ENCODE data around the gene BCL7C. TPM values are rescaled to one million over a fixed set of nuclear protein-coding genes. Genes with fewer than 3 reads are reported as not detected.
"Not testable (repeated sequence)": the region's sequence is repeated elsewhere in the genome, so short reads cannot be mapped to it uniquely, and the experiment has no call there.

BCL7C gene
- total RNA-seq, 4 donors from 2014 or later, result 39.2 to 48.7 (median 42.0) TPM

GRCh38 chr16:30867747-30868146, 26.1 kb downstream of the BCL7C start:
- H3K9me3 ChIP-seq, result no peaks in the 10 kb centered on the region
- no peaks in the 10 kb centered on the region for H3K4me1 ChIP-seq
- H3K36me3 ChIP-seq, result peaks cover 0 to 4% of the 10 kb centered on the region in 2 donors
- 90 to 93% methylated on average over 5 of the region's 5 CpGs for WGBS, 2 donors (ENCODE audit: low coverage in 1 of 2)
- no peak overlapping the region for H3K27ac ChIP-seq
- TF ChIP-seq POLR2A (IDR thresholded peaks at IDR 0.05) (no peak), POLR2AphosphoS5 (IDR thresholded peaks at IDR 0.05) (no peak), EP300 (IDR thresholded peaks at IDR 0.05) (no peak), CTCF (IDR thresholded peaks at IDR 0.05) (no peak)
- H3K4me3 ChIP-seq, result no peak overlapping the region
- ATAC-seq, result no peak
- no peaks in the 10 kb centered on the region for H3K27me3 ChIP-seq

GRCh38 chr16:30866031-30866430, 27.8 kb downstream of the BCL7C start:
- no peak for ATAC-seq
- Histone ChIP-seq H3K4me3 (no peak overlapping the region), H3K27ac (no peak overlapping the region), H3K36me3 (peaks cover 0 to 4% of the 10 kb centered on the region in 2 donors), H3K27me3 (no peaks in the 10 kb centered on the region), H3K9me3 (no peaks in the 10 kb centered on the region), H3K4me1 (no peaks in the 10 kb centered on the region)
- no peak for TF ChIP-seq POLR2A (IDR thresholded peaks at IDR 0.05)
- no peak for TF ChIP-seq CTCF (IDR thresholded peaks at IDR 0.05)
- TF ChIP-seq POLR2AphosphoS5 (IDR thresholded peaks at IDR 0.05), result no peak
- TF ChIP-seq EP300 (IDR thresholded peaks at IDR 0.05), result no peak
- WGBS, 2 donors (ENCODE audit: low coverage in 1 of 2), result 77 to 88% methylated on average over 6 of the region's 6 CpGs

- H3K27me3 ChIP-seq, H3K9me3 ChIP-seq, H3K4me1 ChIP-seq, ATAC-seq, H3K36me3 ChIP-seq, H3K4me3 ChIP-seq, H3K27ac ChIP-seq: not testable (repeated sequence)
- WGBS, 2 donors (ENCODE audit: low coverage in 1 of 2), result 89 to 91% methylated on average over 1 to 3 of the region's 3 CpGs
These were observed 30.7 kb downstream of the BCL7C start for GRCh38 chr16:30863178-30863577.

- not testable (repeated sequence) for H3K4me3 ChIP-seq, ATAC-seq, H3K9me3 ChIP-seq, H3K27me3 ChIP-seq, H3K4me1 ChIP-seq, H3K36me3 ChIP-seq, H3K27ac ChIP-seq
- 77 to 92% methylated on average over 2 to 4 of the region's 7 CpGs for WGBS, 2 donors (ENCODE audit: low coverage in 1 of 2)
These were observed 33.1 kb downstream of the BCL7C start for GRCh38 chr16:30860729-30861128.

GRCh38 chr16:30858829-30859423, 35.0 kb downstream of the BCL7C start:
- Histone ChIP-seq H3K4me3 (no peak overlapping the region), H3K36me3 (peaks cover 0 to 7% of the 10 kb centered on the region in 2 donors), H3K27ac (no peak overlapping the region), H3K27me3 (no peaks in the 10 kb centered on the region), H3K4me1 (no peaks in the 10 kb centered on the region), H3K9me3 (no peaks in the 10 kb centered on the region)
- 78 to 100% methylated on average over 1 to 4 of the region's 4 CpGs for WGBS, 2 donors (ENCODE audit: low coverage in 1 of 2)
- TF ChIP-seq POLR2A (IDR thresholded peaks at IDR 0.05) (no peak), POLR2AphosphoS5 (IDR thresholded peaks at IDR 0.05) (no peak), EP300 (IDR thresholded peaks at IDR 0.05) (no peak), CTCF (IDR thresholded peaks at IDR 0.05) (no peak)
- no peak for ATAC-seq

- Histone ChIP-seq H3K4me3 (no peak overlapping the region), H3K27me3 (no peaks in the 10 kb centered on the region), H3K36me3 (peaks cover 0 to 16% of the 10 kb centered on the region in 2 donors), H3K4me1 (no peaks in the 10 kb centered on the region), H3K27ac (no peak overlapping the region), H3K9me3 (no peaks in the 10 kb centered on the region)
- ATAC-seq, result no peak
- no CpG with 5 or more reads among the region's 3 CpGs for WGBS, 2 donors (ENCODE audit: low coverage in 1 of 2)
- no peak for TF ChIP-seq POLR2AphosphoS5 (IDR thresholded peaks at IDR 0.05)
- TF ChIP-seq POLR2A (IDR thresholded peaks at IDR 0.05), result no peak
- TF ChIP-seq CTCF (IDR thresholded peaks at IDR 0.05), result no peak
- TF ChIP-seq EP300 (IDR thresholded peaks at IDR 0.05), result no peak
These were observed 35.8 kb downstream of the BCL7C start for GRCh38 chr16:30858111-30858495.
